ENCODE results near the gene RAB29.

RAB29 gene

GRCh38 chr1:205735218-205735617, 40.1 kb downstream of the RAB29 start:
- no peak for TF ChIP-seq POLR2AphosphoS5 (IDR thresholded peaks at IDR 0.05; ENCODE audit: low read depth, low read length)
- no peak for TF ChIP-seq REST (IDR thresholded peaks at IDR 0.05; ENCODE audit: insufficient read depth in 1 of 2, low read depth in 2 of 2, low read length in 2 of 2)
- no peak for TF ChIP-seq FOXP2 (optimal IDR thresholded peaks at IDR 0.05; ENCODE audit: borderline replicate concordance, extremely low read depth, extremely low read length, insufficient read depth)
- no peak for TF ChIP-seq TAF1 (IDR thresholded peaks at IDR 0.05; ENCODE audit: borderline replicate concordance, insufficient read depth, low read length)
- TF ChIP-seq SIN3A (IDR thresholded peaks at IDR 0.05; ENCODE audit: borderline replicate concordance, insufficient read depth, low read length): no peak

GRCh38 chr1:205733438-205734175, 41.7 kb downstream of the RAB29 start:
- TF ChIP-seq POLR2AphosphoS5 (IDR thresholded peaks at IDR 0.05; ENCODE audit: low read depth, low read length): no peak
- no peak for TF ChIP-seq REST (IDR thresholded peaks at IDR 0.05; ENCODE audit: insufficient read depth in 1 of 2, low read depth in 2 of 2, low read length in 2 of 2)
- TF ChIP-seq SIN3A (IDR thresholded peaks at IDR 0.05; ENCODE audit: borderline replicate concordance, insufficient read depth, low read length): no peak
- no peak for TF ChIP-seq TAF1 (IDR thresholded peaks at IDR 0.05; ENCODE audit: borderline replicate concordance, insufficient read depth, low read length)
- TF ChIP-seq FOXP2 (optimal IDR thresholded peaks at IDR 0.05; ENCODE audit: borderline replicate concordance, extremely low read depth, extremely low read length, insufficient read depth): no peak

GRCh38 chr1:205729945-205730610, 45.2 kb downstream of the RAB29 start:
- TF ChIP-seq SIN3A (IDR thresholded peaks at IDR 0.05; ENCODE audit: borderline replicate concordance, insufficient read depth, low read length) (no peak), POLR2AphosphoS5 (IDR thresholded peaks at IDR 0.05; ENCODE audit: low read depth, low read length) (no peak), TAF1 (IDR thresholded peaks at IDR 0.05; ENCODE audit: borderline replicate concordance, insufficient read depth, low read length) (no peak), REST (IDR thresholded peaks at IDR 0.05; ENCODE audit: insufficient read depth in 1 of 2, low read depth in 2 of 2, low read length in 2 of 2) (no peak), FOXP2 (optimal IDR thresholded peaks at IDR 0.05; ENCODE audit: borderline replicate concordance, extremely low read depth, extremely low read length, insufficient read depth) (no peak)

GRCh38 chr1:205726619-205727125, 48.6 kb downstream of the RAB29 start:
- TF ChIP-seq FOXP2 (optimal IDR thresholded peaks at IDR 0.05; ENCODE audit: borderline replicate concordance, extremely low read depth, extremely low read length, insufficient read depth): no peak
- no peak for TF ChIP-seq TAF1 (IDR thresholded peaks at IDR 0.05; ENCODE audit: borderline replicate concordance, insufficient read depth, low read length)
- TF ChIP-seq POLR2AphosphoS5 (IDR thresholded peaks at IDR 0.05; ENCODE audit: low read depth, low read length): no peak
- no peak for TF ChIP-seq SIN3A (IDR thresholded peaks at IDR 0.05; ENCODE audit: borderline replicate concordance, insufficient read depth, low read length)
- no peak for TF ChIP-seq REST (IDR thresholded peaks at IDR 0.05; ENCODE audit: insufficient read depth in 1 of 2, low read depth in 2 of 2, low read length in 2 of 2)
